ENCODE results near the gene COL6A5. TPM values are rescaled to one million over a fixed set of nuclear protein-coding genes. Genes with fewer than 3 reads are reported as not detected.
"Not testable (repeated sequence)": the region's sequence is repeated elsewhere in the genome, so short reads cannot be mapped to it uniquely, and the experiment has no call there.

Gene COL6A5
- total RNA-seq, 2 donors from 2014 or later: not detected

DNA sequence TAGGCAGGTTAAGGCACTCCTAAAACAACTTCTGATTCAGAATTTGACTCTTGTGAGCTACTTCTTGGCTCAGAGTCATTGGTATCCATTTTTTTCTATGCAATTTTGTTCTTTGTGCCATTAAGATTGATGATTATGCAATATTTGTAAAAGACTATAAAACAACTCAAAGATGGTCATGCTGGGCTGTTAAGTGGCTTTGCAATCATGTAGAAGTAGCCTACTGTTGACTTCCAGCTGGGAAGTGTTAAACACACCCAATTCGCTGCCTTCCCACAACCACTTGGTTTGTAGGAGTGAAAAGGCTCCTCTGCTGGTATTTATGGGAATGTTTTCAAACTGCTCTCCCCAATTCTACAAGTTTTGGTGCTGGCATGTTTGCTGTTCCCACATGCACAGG is 96.8 kb downstream of the COL6A5 start:
- peaks cover 14% of the 10 kb centered on the region for H3K27me3 Mint-ChIP-seq
- no peak for ATAC-seq (replicated peaks)

DNA sequence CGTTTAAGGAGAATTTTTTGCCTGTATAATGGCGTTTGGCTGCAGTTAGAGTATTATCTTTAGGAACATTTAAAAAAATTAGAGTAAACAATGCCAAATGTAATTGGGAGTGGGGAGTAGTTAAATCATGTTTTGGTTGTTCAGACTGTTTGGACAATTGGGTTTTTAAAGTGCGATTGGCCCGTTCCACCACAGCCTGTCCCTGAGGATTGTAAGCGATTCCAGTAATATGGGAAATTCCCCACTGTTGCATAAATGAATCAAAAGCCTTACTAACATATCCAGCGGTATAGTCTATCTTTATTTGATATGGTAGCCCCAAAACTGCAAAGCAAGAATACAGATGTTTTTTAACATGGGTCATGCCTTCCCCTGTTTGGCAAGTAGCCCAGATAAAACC is 101.4 kb downstream of the COL6A5 start:
- H3K27me3 Mint-ChIP-seq: peaks cover 17% of the 10 kb centered on the region
- not testable (repeated sequence) for H3K4me3 Mint-ChIP-seq; H3K4me1 Mint-ChIP-seq; ATAC-seq (replicated peaks); H3K9me3 Mint-ChIP-seq; H3K36me3 Mint-ChIP-seq (ENCODE audit: low read depth); H3K27ac Mint-ChIP-seq

More for the DNA sequence above, 96.8 kb downstream of the COL6A5 start:
- no peaks in the 10 kb centered on the region for H3K4me1 Mint-ChIP-seq
- H3K9me3 Mint-ChIP-seq: no peaks in the 10 kb centered on the region
- no peak overlapping the region for H3K4me3 Mint-ChIP-seq
- no peak overlapping the region for H3K27ac Mint-ChIP-seq
- H3K36me3 Mint-ChIP-seq (ENCODE audit: low read depth): no peaks in the 10 kb centered on the region

DNA sequence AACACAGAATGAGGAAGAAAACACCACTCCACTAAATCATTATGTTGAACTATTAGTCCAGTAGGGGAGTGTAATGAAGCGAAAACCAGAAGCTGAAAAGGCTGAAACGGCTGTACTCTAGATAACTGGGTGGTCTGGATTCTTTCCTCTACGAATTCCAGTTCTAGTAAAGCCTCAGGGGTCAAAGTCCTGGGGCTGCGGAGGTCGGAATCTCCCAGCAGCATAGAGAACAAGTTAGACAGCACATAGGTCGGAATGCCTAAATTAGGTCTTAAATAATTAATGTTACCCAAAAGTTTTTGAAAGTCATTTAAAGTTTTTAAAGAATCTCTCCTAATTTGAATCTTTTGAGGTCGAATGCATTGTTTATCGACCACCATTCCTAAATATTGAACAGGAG is 102.7 kb downstream of the COL6A5 start:
- H3K27ac Mint-ChIP-seq; ATAC-seq (replicated peaks); H3K9me3 Mint-ChIP-seq; H3K4me1 Mint-ChIP-seq; H3K36me3 Mint-ChIP-seq (ENCODE audit: low read depth); H3K4me3 Mint-ChIP-seq: not testable (repeated sequence)
- H3K27me3 Mint-ChIP-seq: peaks cover 17% of the 10 kb centered on the region

DNA sequence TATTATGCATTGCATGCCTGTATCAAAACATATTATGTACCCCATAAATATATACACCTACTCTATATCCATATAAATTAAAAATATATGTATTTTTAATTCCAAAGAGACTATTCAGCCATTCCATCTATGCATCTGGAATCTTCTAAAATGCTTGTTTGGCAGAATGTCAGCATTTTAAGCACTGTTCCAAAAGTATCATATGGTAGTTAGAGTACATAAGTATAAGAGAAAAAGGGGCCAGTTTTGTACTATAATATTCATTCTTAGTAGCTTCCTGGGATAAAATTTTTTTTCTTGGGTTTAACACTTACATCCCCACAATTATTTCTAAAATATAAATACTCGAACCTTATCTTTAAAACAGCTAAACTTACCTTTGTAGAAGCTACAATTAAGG is 111.1 kb downstream of the COL6A5 start:
- Mint-ChIP-seq H3K4me3 (no peak overlapping the region), H3K36me3 (ENCODE audit: low read depth) (no peaks in the 10 kb centered on the region), H3K27me3 (peaks cover 9% of the 10 kb centered on the region), H3K27ac (no peak overlapping the region), H3K4me1 (no peaks in the 10 kb centered on the region), H3K9me3 (peaks cover 1% of the 10 kb centered on the region)
- ATAC-seq (replicated peaks): no peak

DNA sequence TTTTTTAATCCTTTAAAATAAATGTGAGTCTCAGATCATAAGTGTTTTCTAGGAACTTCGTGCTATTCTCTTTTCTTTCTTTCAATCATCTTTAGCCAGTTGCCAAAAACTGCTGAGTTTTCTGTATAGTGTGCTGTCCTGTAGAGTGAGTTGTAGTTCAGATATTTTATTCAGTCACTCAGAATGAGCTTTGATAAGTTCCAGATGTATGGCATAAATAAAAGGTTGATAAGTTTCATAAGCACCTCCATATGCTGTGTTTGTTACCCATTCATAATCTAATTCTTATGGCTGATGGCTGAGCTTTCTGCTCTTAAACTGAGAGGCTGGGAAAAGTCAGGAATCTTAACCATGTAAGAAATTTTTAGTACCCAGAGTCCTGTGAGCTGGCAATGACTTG is 112.2 kb downstream of the COL6A5 start:
- H3K27me3 Mint-ChIP-seq: peaks cover 11% of the 10 kb centered on the region
- H3K36me3 Mint-ChIP-seq (ENCODE audit: low read depth): no peaks in the 10 kb centered on the region
- H3K27ac Mint-ChIP-seq: no peak overlapping the region
- ATAC-seq (replicated peaks): no peak
- no peaks in the 10 kb centered on the region for H3K4me1 Mint-ChIP-seq
- no peaks in the 10 kb centered on the region for H3K9me3 Mint-ChIP-seq
- no peak overlapping the region for H3K4me3 Mint-ChIP-seq

DNA sequence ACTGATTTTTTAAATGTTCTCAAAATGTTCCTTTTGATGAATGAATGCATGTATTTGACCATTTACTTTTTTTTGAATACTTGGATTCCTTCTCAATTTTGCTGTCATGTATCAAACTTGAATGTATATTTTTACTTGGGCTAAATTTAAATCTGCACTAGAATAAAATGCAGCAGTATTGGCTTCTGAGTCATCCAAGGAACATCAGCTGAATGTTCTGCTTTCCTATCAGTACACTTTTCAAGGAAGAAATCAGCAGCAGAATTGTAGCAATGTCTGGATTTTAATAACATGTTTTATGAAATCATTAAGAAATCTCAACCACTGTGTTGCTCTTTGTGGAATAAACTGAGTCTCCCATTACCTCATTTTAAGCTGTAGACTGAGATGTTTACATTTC is 114.5 kb downstream of the COL6A5 start:
- no peak for ATAC-seq (replicated peaks)
- Mint-ChIP-seq H3K4me1 (no peaks in the 10 kb centered on the region), H3K27ac (no peak overlapping the region), H3K27me3 (peaks cover 14% of the 10 kb centered on the region), H3K36me3 (ENCODE audit: low read depth) (no peaks in the 10 kb centered on the region), H3K4me3 (no peak overlapping the region), H3K9me3 (no peaks in the 10 kb centered on the region)

DNA sequence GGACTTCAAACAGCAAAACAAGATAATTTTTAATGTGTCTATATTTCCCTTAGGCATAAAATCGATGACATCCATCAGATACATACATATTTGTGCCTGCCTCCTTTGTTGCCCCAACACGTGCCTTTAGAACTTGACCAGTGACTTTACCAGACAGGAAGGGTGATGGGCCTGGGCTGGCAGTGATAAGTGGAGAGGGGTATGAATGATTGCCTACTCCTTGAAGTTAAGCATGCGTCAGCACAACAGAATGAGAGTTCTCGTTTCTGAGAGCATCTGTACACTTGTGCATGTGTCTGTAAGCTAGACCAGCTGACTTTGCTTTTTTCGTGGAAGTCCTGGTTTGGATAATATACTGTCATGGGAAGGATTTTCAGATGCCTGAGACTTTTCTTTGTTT is 116.6 kb downstream of the COL6A5 start:
- H3K4me3 Mint-ChIP-seq: no peak overlapping the region
- H3K27ac Mint-ChIP-seq: no peak overlapping the region
- peaks cover 31% of the 10 kb centered on the region for H3K27me3 Mint-ChIP-seq

DNA sequence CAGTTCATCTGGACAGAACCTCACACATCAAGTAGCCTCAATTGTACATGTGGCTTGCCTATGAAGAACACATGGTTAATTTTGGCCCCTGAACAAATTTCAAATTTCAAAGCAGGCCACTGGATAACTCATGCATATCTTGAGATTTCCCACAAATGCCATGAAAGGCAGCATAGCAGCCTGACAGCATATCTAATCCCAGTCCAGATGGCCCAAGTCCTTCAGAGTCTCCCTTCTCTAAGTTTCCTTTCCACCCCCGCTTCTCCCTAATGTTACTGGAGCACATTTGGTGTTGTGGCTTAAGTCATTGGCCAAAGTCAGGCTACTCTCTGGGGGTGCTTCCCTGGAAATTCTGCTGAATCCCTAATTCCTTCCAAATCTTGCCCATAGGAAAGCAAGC is 117.7 kb downstream of the COL6A5 start:
- ATAC-seq (replicated peaks): no peak
- H3K27ac Mint-ChIP-seq: no peak overlapping the region
- H3K4me3 Mint-ChIP-seq: no peak overlapping the region
- peaks cover 31% of the 10 kb centered on the region for H3K27me3 Mint-ChIP-seq
- H3K36me3 Mint-ChIP-seq (ENCODE audit: low read depth): no peaks in the 10 kb centered on the region
- no peaks in the 10 kb centered on the region for H3K4me1 Mint-ChIP-seq
- no peaks in the 10 kb centered on the region for H3K9me3 Mint-ChIP-seq

More for the DNA sequence above, 116.6 kb downstream of the COL6A5 start:
- ATAC-seq (replicated peaks): no peak
- H3K9me3 Mint-ChIP-seq: no peaks in the 10 kb centered on the region
- no peaks in the 10 kb centered on the region for H3K36me3 Mint-ChIP-seq (ENCODE audit: low read depth)
- H3K4me1 Mint-ChIP-seq: no peaks in the 10 kb centered on the region

DNA sequence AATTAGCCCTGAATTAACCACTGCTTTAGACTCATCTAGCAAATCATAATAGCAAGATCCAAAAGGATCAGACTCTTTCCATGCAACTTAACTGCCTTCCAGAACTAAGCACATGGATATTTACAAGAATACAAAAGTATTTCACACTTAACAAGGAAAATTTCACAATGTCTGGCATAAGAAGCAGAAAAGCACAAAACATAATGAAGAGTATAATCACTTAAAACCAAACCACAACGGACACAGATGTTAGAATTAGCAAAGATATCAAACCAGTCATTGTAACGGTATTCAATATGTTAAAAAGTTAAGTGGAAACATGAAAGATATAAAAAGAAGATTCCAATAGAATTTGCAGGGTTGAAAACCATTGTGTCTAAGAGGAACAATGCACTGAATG is 120.0 kb downstream of the COL6A5 start:
- H3K9me3 Mint-ChIP-seq: no peaks in the 10 kb centered on the region
- peaks cover 36% of the 10 kb centered on the region for H3K27me3 Mint-ChIP-seq
- H3K36me3 Mint-ChIP-seq (ENCODE audit: low read depth): no peaks in the 10 kb centered on the region
- no peak overlapping the region for H3K27ac Mint-ChIP-seq
- no peaks in the 10 kb centered on the region for H3K4me1 Mint-ChIP-seq
- no peak overlapping the region for H3K4me3 Mint-ChIP-seq
- ATAC-seq (replicated peaks): no peak

DNA sequence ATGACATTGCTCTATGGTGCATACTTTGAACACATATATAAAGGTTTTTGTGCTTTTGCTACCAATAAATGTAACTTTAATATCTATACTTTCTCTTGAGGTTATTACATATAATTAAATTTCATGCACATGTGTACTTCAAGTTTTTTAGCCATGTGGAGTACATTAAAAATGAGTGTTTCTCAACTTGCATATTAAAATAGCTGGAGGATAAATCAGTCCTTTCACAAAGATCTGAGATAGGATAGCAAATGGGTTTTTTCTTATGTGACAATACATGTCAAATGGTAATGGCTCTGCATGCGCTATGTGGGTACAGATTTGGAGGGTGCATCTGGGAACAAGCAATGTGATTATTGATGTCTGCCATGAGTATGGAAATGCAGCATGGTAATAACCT is 122.8 kb downstream of the COL6A5 start:
- no peak overlapping the region for H3K27ac Mint-ChIP-seq
- no peaks in the 10 kb centered on the region for H3K9me3 Mint-ChIP-seq
- H3K4me1 Mint-ChIP-seq: no peaks in the 10 kb centered on the region
- H3K36me3 Mint-ChIP-seq (ENCODE audit: low read depth): no peaks in the 10 kb centered on the region
- ATAC-seq (replicated peaks): no peak
- no peak overlapping the region for H3K4me3 Mint-ChIP-seq
- peaks cover 43% of the 10 kb centered on the region for H3K27me3 Mint-ChIP-seq

DNA sequence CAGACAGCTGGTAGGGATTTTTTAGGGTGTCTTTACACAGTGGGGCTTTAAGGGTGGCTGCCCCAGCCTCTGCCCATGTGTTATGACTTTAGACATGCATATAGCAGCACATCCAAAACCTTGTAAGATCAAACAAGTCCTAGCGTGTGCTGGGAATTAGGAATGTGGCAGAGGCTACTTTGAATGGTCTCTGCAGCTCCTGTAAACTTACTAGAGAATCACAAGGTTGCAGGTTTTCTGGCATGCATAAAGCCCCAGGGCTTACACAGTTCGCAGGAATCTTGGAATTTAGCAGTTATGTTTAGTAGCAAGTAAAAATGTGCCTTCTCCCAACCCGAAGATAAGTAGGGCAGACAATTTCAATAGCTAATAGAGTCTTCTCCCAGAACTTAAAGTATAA is 124.7 kb downstream of the COL6A5 start:
- H3K27ac Mint-ChIP-seq: no peak overlapping the region
- ATAC-seq (replicated peaks): no peak
- no peaks in the 10 kb centered on the region for H3K4me1 Mint-ChIP-seq
- peaks cover 42% of the 10 kb centered on the region for H3K27me3 Mint-ChIP-seq
- no peak overlapping the region for H3K4me3 Mint-ChIP-seq
- H3K36me3 Mint-ChIP-seq (ENCODE audit: low read depth): no peaks in the 10 kb centered on the region
- no peaks in the 10 kb centered on the region for H3K9me3 Mint-ChIP-seq

DNA sequence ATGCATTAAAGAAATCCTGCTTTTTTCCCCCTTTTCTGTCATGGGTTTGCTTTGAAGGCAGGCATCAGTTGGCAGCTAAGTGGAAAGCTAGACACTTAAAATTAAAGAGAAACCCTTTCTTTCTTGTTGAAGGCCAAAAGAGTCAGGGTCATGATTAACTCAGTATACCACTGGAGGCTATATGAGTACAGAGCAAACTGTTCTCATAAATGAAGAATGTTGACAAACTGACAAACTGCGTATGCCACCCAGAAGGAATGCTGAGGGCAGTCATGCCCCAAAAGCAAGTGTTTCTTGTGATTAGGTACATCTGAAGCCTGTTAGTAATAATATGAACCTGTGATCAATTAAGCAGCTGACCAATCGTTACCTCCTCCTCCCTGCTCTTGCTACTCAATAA is 127.9 kb downstream of the COL6A5 start:
- H3K27me3 Mint-ChIP-seq: peaks cover 18% of the 10 kb centered on the region
- ATAC-seq (replicated peaks): no peak
- H3K4me1 Mint-ChIP-seq: no peaks in the 10 kb centered on the region
- no peaks in the 10 kb centered on the region for H3K9me3 Mint-ChIP-seq
- no peaks in the 10 kb centered on the region for H3K36me3 Mint-ChIP-seq (ENCODE audit: low read depth)
- H3K4me3 Mint-ChIP-seq: no peak overlapping the region
- no peak overlapping the region for H3K27ac Mint-ChIP-seq

DNA sequence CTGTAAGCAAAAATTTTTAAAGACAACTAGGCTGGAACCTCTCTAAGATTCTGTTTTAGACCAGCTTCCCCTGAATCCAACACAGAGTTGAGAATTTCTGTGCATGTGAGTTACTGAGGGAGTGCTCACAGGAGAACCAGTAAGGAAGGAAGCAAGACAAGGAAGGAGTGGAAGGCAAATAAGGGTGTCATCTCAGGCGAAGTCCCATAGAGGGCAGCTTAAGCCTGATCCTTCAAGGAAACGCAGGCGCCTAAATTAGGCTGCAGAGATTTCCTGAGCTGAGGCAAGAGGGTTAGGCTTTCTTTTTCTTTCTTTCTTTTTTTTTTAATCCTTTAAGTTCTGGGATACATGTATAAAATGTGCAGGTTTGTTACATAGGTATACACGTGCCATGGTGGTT is 135.3 kb downstream of the COL6A5 start:
- no peaks in the 10 kb centered on the region for H3K36me3 Mint-ChIP-seq (ENCODE audit: low read depth)
- H3K27ac Mint-ChIP-seq: no peak overlapping the region
- H3K4me3 Mint-ChIP-seq: no peak overlapping the region
- ATAC-seq (replicated peaks): no peak
- no peaks in the 10 kb centered on the region for H3K9me3 Mint-ChIP-seq
- peaks cover 7% of the 10 kb centered on the region for H3K27me3 Mint-ChIP-seq
- no peaks in the 10 kb centered on the region for H3K4me1 Mint-ChIP-seq

DNA sequence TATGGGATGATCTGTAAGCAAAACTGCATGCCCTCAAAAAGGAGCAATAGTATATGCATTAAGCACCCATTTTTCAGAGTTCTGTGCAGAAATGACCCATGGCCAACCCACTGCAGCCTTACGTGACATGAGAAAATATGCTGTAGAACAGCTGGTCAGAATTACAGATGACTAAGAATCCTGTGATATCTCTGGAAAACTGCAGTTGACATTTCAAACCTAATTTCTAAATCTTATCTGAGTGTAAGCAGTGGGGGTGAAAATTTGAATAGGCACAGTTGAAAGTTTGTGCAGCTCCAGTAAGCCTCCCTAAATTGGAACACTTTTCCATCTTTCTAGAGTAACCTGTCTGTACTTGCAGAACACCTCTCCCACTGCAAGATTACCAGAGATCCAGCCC is 142.8 kb downstream of the COL6A5 start:
- H3K9me3 Mint-ChIP-seq: no peaks in the 10 kb centered on the region
- no peak overlapping the region for H3K27ac Mint-ChIP-seq
- ATAC-seq (replicated peaks): no peak
- H3K27me3 Mint-ChIP-seq: peaks cover 4% of the 10 kb centered on the region
- no peaks in the 10 kb centered on the region for H3K4me1 Mint-ChIP-seq
- H3K4me3 Mint-ChIP-seq: no peak overlapping the region
- no peaks in the 10 kb centered on the region for H3K36me3 Mint-ChIP-seq (ENCODE audit: low read depth)

DNA sequence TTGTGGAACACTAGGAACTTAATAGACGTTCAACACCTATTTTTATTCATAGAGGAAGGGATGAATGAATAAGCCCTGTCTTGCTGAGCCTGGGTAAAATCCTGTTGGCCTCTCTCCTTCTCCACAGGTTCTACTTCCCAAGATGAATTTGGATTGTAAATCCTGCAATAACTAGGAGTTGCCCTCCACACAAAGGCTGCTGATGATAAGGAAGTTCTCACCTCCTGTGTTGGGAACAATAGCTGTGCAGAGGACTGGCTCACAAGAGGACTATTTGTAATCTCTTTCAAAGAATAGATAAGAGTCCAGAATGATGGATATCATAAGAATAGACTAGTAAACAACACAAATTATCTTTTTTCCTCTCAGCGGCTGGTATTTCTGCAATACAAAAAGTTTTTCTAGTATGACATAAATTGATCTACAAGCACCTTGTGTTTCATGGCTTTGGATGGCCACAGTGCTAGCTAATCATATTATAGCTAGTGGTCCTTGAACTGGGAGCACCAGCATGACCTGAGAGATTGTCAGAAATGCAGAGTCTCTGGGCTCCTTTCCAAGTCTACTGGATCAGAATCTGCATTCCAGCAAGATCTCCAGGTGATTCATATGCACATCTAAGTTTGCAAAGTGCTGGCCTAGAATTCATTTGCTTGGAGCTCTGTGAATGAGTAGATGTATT is 143.4 kb downstream of the COL6A5 start:
- Mint-ChIP-seq H3K27ac (no peak overlapping the region), H3K27me3 (peaks cover 4% of the 10 kb centered on the region), H3K4me1 (no peaks in the 10 kb centered on the region), H3K36me3 (ENCODE audit: low read depth) (no peaks in the 10 kb centered on the region), H3K4me3 (no peak overlapping the region), H3K9me3 (no peaks in the 10 kb centered on the region)
- ATAC-seq (replicated peaks): no peak

DNA sequence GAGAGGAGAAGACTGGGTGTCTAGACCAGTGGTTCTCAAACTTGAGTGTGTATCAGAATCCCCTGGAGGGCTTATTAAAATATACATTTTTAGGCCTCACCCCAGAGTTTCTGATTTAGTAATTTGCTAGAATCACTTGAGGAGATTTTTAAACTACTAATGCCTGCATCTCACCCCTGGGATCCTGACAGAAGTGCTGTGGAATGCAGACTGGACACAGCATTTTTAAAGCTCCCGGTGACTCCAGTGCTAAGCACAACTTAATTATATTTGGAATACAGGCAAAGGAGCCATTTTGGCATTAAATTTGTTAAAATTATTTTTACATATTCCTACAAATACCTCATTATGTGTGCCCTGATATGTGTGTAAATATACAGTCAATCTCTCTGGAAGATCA is 144.8 kb downstream of the COL6A5 start:
- Mint-ChIP-seq H3K4me3 (no peak overlapping the region), H3K27me3 (peaks cover 4% of the 10 kb centered on the region), H3K27ac (no peak overlapping the region), H3K9me3 (no peaks in the 10 kb centered on the region), H3K4me1 (no peaks in the 10 kb centered on the region), H3K36me3 (ENCODE audit: low read depth) (no peaks in the 10 kb centered on the region)
- ATAC-seq (replicated peaks): no peak

Data from activated T-helper 17 cell treated with anti-CD3 and anti-CD28 coated beads, Interleukin-2, amount 50 U/mL, for 72 hours (primary cell).